Transverse colon (tissue), 4 donors: ENCODE measurements around the gene RAD9A.

Source experiments
- EP300 ChIP-seq: sonication (generic); formaldehyde crosslinking; IDR thresholded peaks from one replicate; pipeline ENCODE4 v1.6.1; 2017; ENCODE audit warnings: antibody characterized with exemption, low read depth
- POLR2AphosphoS5 ChIP-seq, 3 donors: sonication (generic); formaldehyde crosslinking; IDR thresholded peaks; one replicate each; pipeline ENCODE4 v1.6.1; 2016; ENCODE audit warnings: antibody characterized with exemption in 3 of 3
- TF ChIP-seq, protein P1 (sequence below), 5 experiments: fragments of 200-600 bp in 3 of 5; fragments of 450-650 bp in 2 of 5; sonication (generic) in 3 of 5; IDR thresholded peaks; 1 replicate in 2 of 5; 2 replicates in 3 of 5; pipeline ENCODE4 v1.5.1; 2016 to 2017; ENCODE audit warnings: antibody characterized with exemption in 5 of 5, inconsistent platforms in 3 of 5, mild to moderate bottlenecking in 2 of 5, moderate library complexity in 1 of 5

DNA sequence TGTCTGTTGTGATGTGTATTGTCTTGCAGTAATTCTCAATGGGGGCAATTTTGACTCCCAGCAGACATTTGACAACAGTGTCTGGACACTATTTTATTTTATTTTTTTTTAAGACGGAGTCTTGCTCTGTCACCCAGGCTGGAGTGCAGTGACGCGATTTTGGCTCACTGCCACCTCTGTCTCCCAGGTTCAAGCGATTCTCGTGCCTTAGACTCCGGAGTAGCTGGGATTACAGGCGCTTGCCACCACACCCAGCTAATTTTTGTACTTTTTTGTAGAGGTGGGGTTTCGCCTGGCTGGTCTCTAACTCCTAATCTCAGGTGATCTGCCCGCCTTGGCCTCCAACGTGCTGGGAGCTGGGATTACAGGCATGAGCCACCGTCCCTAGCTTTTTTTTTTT, 37.9 kb downstream of the RAD9A start:
- TF ChIP-seq, protein P1, sequence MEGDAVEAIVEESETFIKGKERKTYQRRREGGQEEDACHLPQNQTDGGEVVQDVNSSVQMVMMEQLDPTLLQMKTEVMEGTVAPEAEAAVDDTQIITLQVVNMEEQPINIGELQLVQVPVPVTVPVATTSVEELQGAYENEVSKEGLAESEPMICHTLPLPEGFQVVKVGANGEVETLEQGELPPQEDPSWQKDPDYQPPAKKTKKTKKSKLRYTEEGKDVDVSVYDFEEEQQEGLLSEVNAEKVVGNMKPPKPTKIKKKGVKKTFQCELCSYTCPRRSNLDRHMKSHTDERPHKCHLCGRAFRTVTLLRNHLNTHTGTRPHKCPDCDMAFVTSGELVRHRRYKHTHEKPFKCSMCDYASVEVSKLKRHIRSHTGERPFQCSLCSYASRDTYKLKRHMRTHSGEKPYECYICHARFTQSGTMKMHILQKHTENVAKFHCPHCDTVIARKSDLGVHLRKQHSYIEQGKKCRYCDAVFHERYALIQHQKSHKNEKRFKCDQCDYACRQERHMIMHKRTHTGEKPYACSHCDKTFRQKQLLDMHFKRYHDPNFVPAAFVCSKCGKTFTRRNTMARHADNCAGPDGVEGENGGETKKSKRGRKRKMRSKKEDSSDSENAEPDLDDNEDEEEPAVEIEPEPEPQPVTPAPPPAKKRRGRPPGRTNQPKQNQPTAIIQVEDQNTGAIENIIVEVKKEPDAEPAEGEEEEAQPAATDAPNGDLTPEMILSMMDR (IDR thresholded peaks at IDR 0.05), result no peak
- TF ChIP-seq POLR2AphosphoS5 (IDR thresholded peaks at IDR 0.05) (no peak), EP300 (no peak)
